HFF-Myc (cell line): ENCODE data around the gene FGD2.

Experiments used
- DNase-seq: peaks from one replicate; pipeline ENCODE4 v3.0.0-alpha.2; 2011; ENCODE audit warnings: low read depth; ENCODE audit errors: extremely low read depth
- H3K4me3 ChIP-seq: replicated peaks from 2 replicates; pipeline ENCODE4 v1.5.1; 2011; ENCODE audit warnings: low read depth, mild to moderate bottlenecking, control low read depth, low read length
- TF ChIP-seq, protein P1 (sequence below): IDR thresholded peaks from 2 replicates; pipeline ENCODE4 v1.5.1; 2012; ENCODE audit warnings: mild to moderate bottlenecking, low read depth, low read length, control low read depth; ENCODE audit errors: missing control alignments

FGD2 gene

GRCh38 chr6:37033255-37033654, 27.8 kb downstream of the FGD2 start:
- no peak overlapping the region for H3K4me3 ChIP-seq
- no peak for DNase-seq
- TF ChIP-seq, protein P1, sequence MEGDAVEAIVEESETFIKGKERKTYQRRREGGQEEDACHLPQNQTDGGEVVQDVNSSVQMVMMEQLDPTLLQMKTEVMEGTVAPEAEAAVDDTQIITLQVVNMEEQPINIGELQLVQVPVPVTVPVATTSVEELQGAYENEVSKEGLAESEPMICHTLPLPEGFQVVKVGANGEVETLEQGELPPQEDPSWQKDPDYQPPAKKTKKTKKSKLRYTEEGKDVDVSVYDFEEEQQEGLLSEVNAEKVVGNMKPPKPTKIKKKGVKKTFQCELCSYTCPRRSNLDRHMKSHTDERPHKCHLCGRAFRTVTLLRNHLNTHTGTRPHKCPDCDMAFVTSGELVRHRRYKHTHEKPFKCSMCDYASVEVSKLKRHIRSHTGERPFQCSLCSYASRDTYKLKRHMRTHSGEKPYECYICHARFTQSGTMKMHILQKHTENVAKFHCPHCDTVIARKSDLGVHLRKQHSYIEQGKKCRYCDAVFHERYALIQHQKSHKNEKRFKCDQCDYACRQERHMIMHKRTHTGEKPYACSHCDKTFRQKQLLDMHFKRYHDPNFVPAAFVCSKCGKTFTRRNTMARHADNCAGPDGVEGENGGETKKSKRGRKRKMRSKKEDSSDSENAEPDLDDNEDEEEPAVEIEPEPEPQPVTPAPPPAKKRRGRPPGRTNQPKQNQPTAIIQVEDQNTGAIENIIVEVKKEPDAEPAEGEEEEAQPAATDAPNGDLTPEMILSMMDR = no peak

GRCh38 chr6:37033819-37034795, 28.7 kb downstream of the FGD2 start:
- DNase-seq = no peak
- H3K4me3 ChIP-seq = no peak overlapping the region
- TF ChIP-seq, protein P1 = no peak

DNA sequence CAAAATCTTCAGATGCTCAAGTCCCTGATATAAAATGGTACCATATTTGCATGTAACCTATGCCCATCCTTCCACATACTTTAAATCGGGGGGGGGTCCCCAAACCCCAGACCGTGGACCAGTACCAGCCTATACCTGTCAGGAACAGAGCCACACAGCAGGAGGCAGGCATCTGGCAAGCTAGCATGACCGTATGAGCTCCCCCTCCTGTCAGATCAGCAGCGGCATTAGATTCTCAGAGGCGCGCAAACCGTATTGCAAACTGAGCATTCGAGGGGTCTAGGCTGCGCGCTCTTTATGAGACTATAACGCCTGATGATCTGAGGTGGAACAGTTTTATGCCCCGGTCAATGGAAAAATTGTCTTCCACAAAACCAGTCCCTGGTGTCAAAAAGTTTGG, 30.7 kb downstream of the FGD2 start:
- no peak overlapping the region for H3K4me3 ChIP-seq
- no peak for DNase-seq
- TF ChIP-seq, protein P1 = no peak

DNA sequence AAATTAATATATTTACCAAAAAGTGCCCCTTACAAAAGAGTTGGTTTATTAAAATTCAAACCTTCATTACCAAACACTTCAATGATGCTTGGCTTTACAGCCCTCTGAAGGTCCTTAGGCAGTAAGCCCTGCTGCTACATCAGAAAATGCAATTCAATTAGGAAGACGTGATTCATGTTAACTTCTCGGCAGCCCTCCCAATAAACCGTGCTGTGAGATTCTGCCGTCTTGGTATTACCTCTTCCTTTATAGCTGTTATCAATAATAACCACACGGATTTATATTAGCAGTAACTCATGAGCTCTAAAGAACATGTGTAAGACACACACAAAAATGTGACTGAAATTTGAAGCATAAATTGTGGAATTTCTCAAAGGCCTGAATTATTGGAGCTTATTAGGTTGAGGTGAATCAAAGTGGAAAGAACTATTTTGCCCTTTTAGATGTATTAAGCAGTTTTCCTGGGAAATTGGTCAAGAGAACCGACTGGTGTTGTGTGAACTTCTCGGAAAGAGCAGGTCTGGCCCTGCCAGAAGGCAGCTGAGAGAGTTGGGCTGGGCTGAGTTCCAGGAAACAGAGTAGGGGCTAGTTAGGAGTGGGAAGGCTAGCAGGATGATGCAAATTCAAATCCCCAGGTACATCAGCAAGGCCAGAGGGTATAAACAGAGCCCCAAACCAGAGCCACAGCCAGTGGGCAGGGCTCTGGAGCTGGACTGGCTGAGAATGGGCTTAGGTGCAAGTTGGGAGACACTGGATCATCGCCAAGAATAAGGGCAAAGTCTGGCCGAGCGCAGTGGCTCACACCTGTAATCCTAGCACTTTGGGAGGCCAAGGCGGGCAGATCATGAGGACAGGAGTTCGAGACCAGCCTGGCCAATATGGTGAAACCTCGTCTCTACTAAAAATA, 33.1 kb downstream of the FGD2 start:
- TF ChIP-seq, protein P1 = no peak
- no peak overlapping the region for H3K4me3 ChIP-seq
- DNase-seq = no peak

GRCh38 chr6:37039958-37040357, 34.5 kb downstream of the FGD2 start:
- no peak overlapping the region for H3K4me3 ChIP-seq
- TF ChIP-seq, protein P1 = no peak
- DNase-seq = no peak

GRCh38 chr6:37041521-37041920, 36.1 kb downstream of the FGD2 start:
- no peak overlapping the region for H3K4me3 ChIP-seq
- no peak for DNase-seq
- TF ChIP-seq, protein P1 = no peak
